Keratinocyte (primary cell): ENCODE data around the gene ACVR1. TPM values are rescaled to one million over a fixed set of nuclear protein-coding genes. Genes with fewer than 3 reads are reported as not detected.

Experiments used
- DNase-seq: peaks from one replicate; pipeline ENCODE4 v3.0.0-alpha.2; 2011; ENCODE audit warnings: low read depth, missing footprints, low spot score
- FAIRE-seq: peaks from 2 replicates; lab custom pipeline; 2011; peaks lifted over from hg19 to GRCh38; lab: Jason Lieb, UNC
- H2AFZ ChIP-seq: 2 replicates; pipeline ENCODE4 v1.6.0; 2012; ENCODE audit warnings: low read length, control low read depth, inconsistent platforms; ENCODE audit not compliant: control insufficient read depth
- H3K27ac ChIP-seq: 2 replicates; pipeline ENCODE4 v1.5.1; 2011; ENCODE audit warnings: low read length; ENCODE audit not compliant: control insufficient read depth, insufficient read depth
- H3K27me3 ChIP-seq: 3 replicates; pipeline ENCODE4 v1.6.0; 2011; ENCODE audit warnings: low read length; ENCODE audit not compliant: control insufficient read depth, insufficient read depth; ENCODE audit errors: extremely low read depth
- H3K36me3 ChIP-seq, 2 experiments: 2 replicates in 1 of 2; 3 replicates in 1 of 2; pipeline ENCODE4 v1.5.1; 2011; ENCODE audit warnings: low read length in 2 of 2, mild to moderate bottlenecking in 1 of 2; ENCODE audit not compliant: control insufficient read depth in 2 of 2, insufficient read depth in 2 of 2; ENCODE audit errors: extremely low read depth in 1 of 2
- H3K4me1 ChIP-seq: 3 replicates; pipeline ENCODE4 v1.5.1; 2011; ENCODE audit warnings: low read length; ENCODE audit not compliant: control insufficient read depth, insufficient read depth; ENCODE audit errors: extremely low read depth
- H3K4me2 ChIP-seq: 3 replicates; pipeline ENCODE4 v1.6.0; 2011; ENCODE audit warnings: low read depth, low read length; ENCODE audit not compliant: control insufficient read depth, insufficient read depth; ENCODE audit errors: extremely low read depth
- H3K4me3 ChIP-seq, 3 experiments: fragments of 200-600 bp in 1 of 3; sonication (generic) in 1 of 3; 2 replicates in 2 of 3; 3 replicates in 1 of 3; pipeline ENCODE4 v1.5.1; 2011 to 2016; ENCODE audit warnings: low read length in 3 of 3, mild to moderate bottlenecking in 3 of 3, control low read depth in 2 of 3, inconsistent platforms in 1 of 3, low read depth in 1 of 3, mixed read lengths in 1 of 3, mixed run types in 1 of 3, moderate library complexity in 1 of 3; ENCODE audit not compliant: control insufficient read depth in 2 of 3, insufficient read depth in 2 of 3; ENCODE audit errors: extremely low read depth in 1 of 3
- H3K79me2 ChIP-seq: 2 replicates; pipeline ENCODE4 v1.6.0; 2012; ENCODE audit warnings: low read length; ENCODE audit not compliant: control insufficient read depth, insufficient read depth
- H3K9ac ChIP-seq: 3 replicates; pipeline ENCODE4 v1.6.0; 2011; ENCODE audit warnings: low read length; ENCODE audit not compliant: control insufficient read depth, insufficient read depth; ENCODE audit errors: extremely low read depth
- H3K9me1 ChIP-seq: 3 replicates; pipeline ENCODE4 v1.6.0; 2011; ENCODE audit warnings: low read length; ENCODE audit not compliant: control insufficient read depth, insufficient read depth; ENCODE audit errors: extremely low read depth
- H3K9me3 ChIP-seq: 2 replicates; pipeline ENCODE4 v1.5.1; 2012; ENCODE audit warnings: low read depth, low read length; ENCODE audit not compliant: control insufficient read depth
- H4K20me1 ChIP-seq: 3 replicates; pipeline ENCODE4 v1.6.0; 2011; ENCODE audit warnings: low read length; ENCODE audit not compliant: control insufficient read depth, insufficient read depth; ENCODE audit errors: extremely low read depth
- EZH2 ChIP-seq: IDR thresholded peaks from one replicate; pipeline ENCODE4 v1.6.1; 2012; ENCODE audit warnings: inconsistent platforms, mild to moderate bottlenecking, low read length, moderate library complexity
- dilution Hi-C: fragments of 300-500 bp; cut with MboI; formaldehyde crosslinking; loops from one replicate; pipeline ENCODE4 v1.7.0; 2020; ENCODE audit warnings: low sequenced_read_pairs; ENCODE audit not compliant: extremely low pct_ligation_motif_present
- polyA plus RNA-seq, 5 experiments: library from polyadenylated mRNA; depleted of rRNA in 3 of 5; stranded (reverse) in 3 of 5; stranded (forward) in 1 of 5; unstranded in 1 of 5; fragments of >200 nt; gene quantifications; 1 replicate in 1 of 5; 2 replicates in 3 of 5; 3 replicates in 1 of 5; pipeline versions ENCODE4 v1.2.1 to v1.2.3, GENCODE V29; 2011 to 2012; ENCODE audit warnings: missing spikeins in 2 of 5, low read depth in 1 of 5, low replicate concordance in 1 of 5
- TF ChIP-seq, protein P1 (sequence below), 3 experiments: IDR thresholded peaks in 1 of 3; conservative IDR thresholded peaks in 1 of 3; optimal IDR thresholded peaks in 1 of 3; 2 replicates in 2 of 3; 3 replicates in 1 of 3; pipeline versions ENCODE3 to v1.5.1; 2011; ENCODE audit warnings: low read length in 3 of 3, mild to moderate bottlenecking in 3 of 3, moderate library complexity in 2 of 3, control low read depth in 1 of 3, inconsistent platforms in 1 of 3; ENCODE audit not compliant: insufficient read depth in 2 of 3; ENCODE audit errors: extremely low read depth in 1 of 3

The ACVR1 gene
- polyA plus RNA-seq, 1 donor (not counting 4 experiments of a cell fraction or from before 2014, with no cell fraction given) = 30.8 TPM

DNA sequence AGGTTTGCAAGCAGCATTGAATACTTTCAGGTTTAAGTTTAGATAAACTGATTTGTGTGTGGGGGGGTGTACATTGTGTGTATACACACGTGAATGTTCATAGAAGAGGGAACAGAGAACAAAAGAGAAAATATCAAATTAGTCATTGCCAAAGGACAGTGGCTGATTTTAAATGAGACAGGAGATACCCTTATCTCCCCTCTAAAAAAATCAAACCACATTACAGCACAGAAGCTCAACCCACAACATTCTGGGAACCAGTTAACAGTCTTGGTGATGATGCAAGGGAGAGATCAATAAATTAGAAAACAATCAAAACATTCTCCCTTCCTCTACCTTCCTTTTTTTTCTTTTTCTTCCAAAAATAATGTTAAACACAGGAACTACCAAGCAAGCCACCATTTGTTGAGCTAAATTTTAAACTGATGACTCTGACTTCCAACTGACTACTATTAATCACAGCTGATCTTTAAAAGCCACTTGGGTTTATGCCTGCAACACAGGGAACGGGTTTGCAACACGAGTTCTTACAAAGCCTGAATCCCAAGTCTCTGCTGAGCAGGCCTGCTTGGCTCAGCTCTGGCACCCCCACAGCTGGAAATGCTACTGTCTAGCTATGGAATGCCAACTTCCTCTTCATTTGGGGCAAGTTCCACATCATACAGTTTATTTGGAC, 128.3 kb downstream of the ACVR1 start:
- FAIRE-seq (peak; percentile 72), DNase-seq (no peak)
- TF ChIP-seq EZH2 = no peak
- TF ChIP-seq, protein P1, sequence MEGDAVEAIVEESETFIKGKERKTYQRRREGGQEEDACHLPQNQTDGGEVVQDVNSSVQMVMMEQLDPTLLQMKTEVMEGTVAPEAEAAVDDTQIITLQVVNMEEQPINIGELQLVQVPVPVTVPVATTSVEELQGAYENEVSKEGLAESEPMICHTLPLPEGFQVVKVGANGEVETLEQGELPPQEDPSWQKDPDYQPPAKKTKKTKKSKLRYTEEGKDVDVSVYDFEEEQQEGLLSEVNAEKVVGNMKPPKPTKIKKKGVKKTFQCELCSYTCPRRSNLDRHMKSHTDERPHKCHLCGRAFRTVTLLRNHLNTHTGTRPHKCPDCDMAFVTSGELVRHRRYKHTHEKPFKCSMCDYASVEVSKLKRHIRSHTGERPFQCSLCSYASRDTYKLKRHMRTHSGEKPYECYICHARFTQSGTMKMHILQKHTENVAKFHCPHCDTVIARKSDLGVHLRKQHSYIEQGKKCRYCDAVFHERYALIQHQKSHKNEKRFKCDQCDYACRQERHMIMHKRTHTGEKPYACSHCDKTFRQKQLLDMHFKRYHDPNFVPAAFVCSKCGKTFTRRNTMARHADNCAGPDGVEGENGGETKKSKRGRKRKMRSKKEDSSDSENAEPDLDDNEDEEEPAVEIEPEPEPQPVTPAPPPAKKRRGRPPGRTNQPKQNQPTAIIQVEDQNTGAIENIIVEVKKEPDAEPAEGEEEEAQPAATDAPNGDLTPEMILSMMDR (optimal IDR thresholded peaks at IDR 0.05 in 1 of 3, IDR thresholded peaks at IDR 0.05 in 1 of 3, conservative IDR thresholded peaks at IDR 0.05 in 1 of 3; ENCODE audit: extremely low read depth in 1 of 3, insufficient read depth in 2 of 3, low read length in 3 of 3) = no peak
- Histone ChIP-seq H3K27ac (no peak overlapping the region), H3K27me3 (no peaks in the 10 kb centered on the region), H3K79me2 (peaks cover 6% of the 10 kb centered on the region), H3K36me3 (peaks cover under 1 to 3% of the 10 kb centered on the region in 2 experiments), H3K9me1 (no peaks in the 10 kb centered on the region), H3K9me3 (no peaks in the 10 kb centered on the region), H2AFZ (no peak overlapping the region), H3K4me2 (no peak overlapping the region), H3K9ac (no peak overlapping the region), H3K4me3 (no peak overlapping the region), H4K20me1 (no peaks in the 10 kb centered on the region), H3K4me1 (peaks cover 17% of the 10 kb centered on the region)
- dilution Hi-C loops = no loop called here

DNA sequence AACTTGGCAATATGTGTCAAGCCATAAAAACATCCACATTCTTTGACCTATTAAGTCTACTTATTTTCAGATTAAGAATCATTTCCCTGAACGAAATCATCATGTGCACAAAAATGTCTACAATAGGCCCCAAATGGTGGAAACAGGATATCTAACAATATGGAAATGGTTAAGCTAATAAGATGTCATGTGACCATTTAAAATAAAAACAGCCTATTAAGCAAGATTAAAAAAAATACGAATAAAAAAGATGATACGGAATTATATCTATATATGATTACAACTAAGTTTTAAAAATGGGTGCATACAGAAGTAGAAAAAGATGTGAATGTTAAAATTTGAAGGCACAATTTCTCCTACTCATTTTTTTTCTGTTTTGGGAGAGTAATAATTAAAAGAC, 128.8 kb downstream of the ACVR1 start:
- H3K4me3 ChIP-seq = no peak overlapping the region
- H3K27me3 ChIP-seq = no peaks in the 10 kb centered on the region
- H3K4me1 ChIP-seq = peaks cover 17% of the 10 kb centered on the region
- H2AFZ ChIP-seq = no peak overlapping the region
- FAIRE-seq = no peak
- no peak overlapping the region for H3K27ac ChIP-seq
- H3K9me1 ChIP-seq = no peaks in the 10 kb centered on the region
- peaks cover 4 to 5% of the 10 kb centered on the region in 2 experiments for H3K36me3 ChIP-seq
- TF ChIP-seq, protein P1 (optimal IDR thresholded peaks at IDR 0.05 in 1 of 3, IDR thresholded peaks at IDR 0.05 in 1 of 3, conservative IDR thresholded peaks at IDR 0.05 in 1 of 3; ENCODE audit: extremely low read depth in 1 of 3, insufficient read depth in 2 of 3, low read length in 3 of 3) = no peak
- no peak for TF ChIP-seq EZH2
- H3K9me3 ChIP-seq = no peaks in the 10 kb centered on the region
- no peak for DNase-seq
- peaks cover 6% of the 10 kb centered on the region for H3K79me2 ChIP-seq
- no peak overlapping the region for H3K4me2 ChIP-seq
- dilution Hi-C loops = no loop called here
- H4K20me1 ChIP-seq = no peaks in the 10 kb centered on the region
- no peak overlapping the region for H3K9ac ChIP-seq
